Measurements from ENCODE around the gene SLC43A3. TPM values are rescaled to one million over a fixed set of nuclear protein-coding genes. Genes with fewer than 3 reads are reported as not detected.
"Not testable (repeated sequence)": the region's sequence is repeated elsewhere in the genome, so short reads cannot be mapped to it uniquely, and the experiment has no call there.

Gene SLC43A3
- total RNA-seq, 1 donor = 41.9 TPM

DNA sequence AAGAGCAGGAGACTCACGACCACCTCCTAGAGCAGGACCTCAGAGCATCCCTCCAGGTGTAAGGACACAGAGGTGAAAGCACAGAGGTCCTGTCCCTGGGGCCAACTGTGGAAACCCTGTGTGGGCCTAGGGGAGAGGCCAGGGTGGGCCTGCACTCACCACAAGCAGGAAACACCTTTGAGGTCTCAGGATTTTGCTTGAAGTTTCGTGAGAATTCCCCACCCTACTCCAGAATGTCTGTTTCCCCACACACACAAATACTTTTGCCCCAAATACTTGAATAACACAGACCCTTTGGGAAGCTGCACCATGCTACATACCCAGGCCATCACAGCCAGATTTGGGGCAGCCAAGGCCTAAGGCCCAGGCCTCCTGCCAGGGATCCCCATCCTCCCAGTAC lies 18.1 kb downstream of the SLC43A3 start:
- peaks cover 25% of the 10 kb centered on the region for H3K4me1 ChIP-seq (ENCODE audit: insufficient read depth, low read length)
- H3K9me3 ChIP-seq (ENCODE audit: low read depth, low read length) = no peaks in the 10 kb centered on the region
- no peaks in the 10 kb centered on the region for H3K27me3 ChIP-seq (ENCODE audit: insufficient read depth, low read length)
- no peak overlapping the region for H3K4me3 ChIP-seq (ENCODE audit: low read length)

DNA sequence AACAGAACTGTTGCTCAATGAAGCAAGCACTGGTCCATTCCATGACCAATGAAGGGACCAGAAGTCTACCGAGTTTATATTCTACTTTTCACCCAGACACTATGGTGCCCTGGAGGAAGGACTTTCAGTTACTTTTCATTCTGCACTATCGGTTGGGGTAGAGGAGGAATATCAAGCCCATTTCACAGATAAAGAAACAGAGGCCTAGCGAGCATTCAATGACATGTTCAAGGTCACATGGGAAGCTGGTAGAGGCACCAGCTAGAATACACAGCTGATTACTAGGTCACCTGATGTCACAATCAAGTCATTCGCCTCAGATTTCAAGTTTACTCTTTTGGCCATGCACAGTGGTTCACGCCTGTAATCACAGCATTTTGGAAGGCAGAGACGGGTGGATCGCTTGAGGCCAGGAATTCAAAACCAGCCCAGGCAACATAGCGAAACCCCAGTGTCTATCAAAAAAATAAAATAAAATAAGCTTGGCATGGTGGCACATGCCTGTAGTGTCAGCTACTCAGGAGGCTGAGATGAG lies 18.9 kb downstream of the SLC43A3 start:
- no peak overlapping the region for H3K4me3 ChIP-seq (ENCODE audit: low read length)
- H3K9me3 ChIP-seq (ENCODE audit: low read depth, low read length) = no peaks in the 10 kb centered on the region
- H3K27me3 ChIP-seq (ENCODE audit: insufficient read depth, low read length) = no peaks in the 10 kb centered on the region
- H3K4me1 ChIP-seq (ENCODE audit: insufficient read depth, low read length) = peaks cover 28% of the 10 kb centered on the region

GRCh38 chr11:57407010-57407920 lies 19.7 kb downstream of the SLC43A3 start:
- peaks cover 28% of the 10 kb centered on the region for H3K4me1 ChIP-seq (ENCODE audit: insufficient read depth, low read length)
- H3K4me3 ChIP-seq (ENCODE audit: low read length) = no peak overlapping the region
- no peaks in the 10 kb centered on the region for H3K9me3 ChIP-seq (ENCODE audit: low read depth, low read length)
- H3K27me3 ChIP-seq (ENCODE audit: insufficient read depth, low read length) = no peaks in the 10 kb centered on the region

DNA sequence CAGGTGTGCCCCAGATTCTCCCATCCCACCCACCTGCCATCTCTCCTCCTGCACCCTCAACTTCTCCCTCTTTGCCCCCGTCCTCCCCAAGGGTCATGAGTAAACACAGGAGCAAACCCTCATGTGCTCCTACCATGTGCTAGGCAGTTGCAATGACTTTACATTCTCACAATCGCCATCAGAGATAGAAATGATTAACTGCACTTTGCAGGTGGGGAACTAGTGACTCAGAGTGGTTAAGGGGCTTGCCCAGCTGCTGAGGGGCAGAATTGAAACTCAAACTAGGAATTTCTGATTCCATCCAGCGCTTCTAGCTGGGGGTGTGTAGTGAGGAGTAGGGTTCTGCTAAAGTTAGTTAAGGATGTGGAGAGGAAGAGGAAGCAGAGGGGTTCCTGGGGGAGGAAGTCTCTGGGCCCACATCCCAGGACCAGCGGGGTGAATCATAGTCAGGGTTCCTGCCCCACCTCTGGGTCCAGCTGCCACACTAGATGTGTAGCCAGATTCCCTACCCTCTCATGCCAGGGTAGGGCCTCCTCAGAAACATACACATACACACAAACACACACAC lies 20.5 kb downstream of the SLC43A3 start:
- no peaks in the 10 kb centered on the region for H3K9me3 ChIP-seq (ENCODE audit: low read depth, low read length)
- no peak overlapping the region for H3K4me3 ChIP-seq (ENCODE audit: low read length)
- peaks cover 28% of the 10 kb centered on the region for H3K4me1 ChIP-seq (ENCODE audit: insufficient read depth, low read length)
- no peaks in the 10 kb centered on the region for H3K27me3 ChIP-seq (ENCODE audit: insufficient read depth, low read length)

DNA sequence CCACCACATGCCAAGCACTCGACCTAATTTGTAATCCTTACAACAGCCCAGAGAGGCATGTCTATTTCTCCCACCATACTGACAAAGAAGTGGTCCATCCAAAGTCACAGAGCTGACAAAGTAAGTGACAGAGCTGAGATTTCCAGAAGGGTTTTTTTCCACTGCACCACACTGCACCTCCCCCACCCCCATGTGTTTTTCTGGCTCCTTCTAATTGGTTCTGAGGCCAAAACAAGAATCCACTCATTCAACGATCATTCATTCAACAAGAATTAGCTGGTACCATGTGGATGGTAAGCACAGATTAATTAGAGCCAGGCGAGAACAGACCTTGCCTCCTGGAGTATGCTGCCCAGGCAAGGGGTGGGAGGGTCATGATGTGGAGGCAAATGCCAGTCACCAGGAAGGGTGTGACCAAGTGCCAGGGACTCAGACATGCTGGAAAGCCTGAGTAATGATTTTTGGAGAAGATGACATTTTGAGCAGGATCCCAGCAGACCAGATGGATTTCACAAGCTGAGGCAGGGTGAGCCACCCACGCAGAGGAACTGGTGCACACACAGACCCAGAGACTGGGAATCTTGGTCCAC lies 21.6 kb downstream of the SLC43A3 start:
- Histone ChIP-seq H3K27me3 (ENCODE audit: insufficient read depth, low read length) (no peaks in the 10 kb centered on the region), H3K4me1 (ENCODE audit: insufficient read depth, low read length) (peaks cover 28% of the 10 kb centered on the region), H3K9me3 (ENCODE audit: low read depth, low read length) (no peaks in the 10 kb centered on the region), H3K4me3 (ENCODE audit: low read length) (no peak overlapping the region)

DNA sequence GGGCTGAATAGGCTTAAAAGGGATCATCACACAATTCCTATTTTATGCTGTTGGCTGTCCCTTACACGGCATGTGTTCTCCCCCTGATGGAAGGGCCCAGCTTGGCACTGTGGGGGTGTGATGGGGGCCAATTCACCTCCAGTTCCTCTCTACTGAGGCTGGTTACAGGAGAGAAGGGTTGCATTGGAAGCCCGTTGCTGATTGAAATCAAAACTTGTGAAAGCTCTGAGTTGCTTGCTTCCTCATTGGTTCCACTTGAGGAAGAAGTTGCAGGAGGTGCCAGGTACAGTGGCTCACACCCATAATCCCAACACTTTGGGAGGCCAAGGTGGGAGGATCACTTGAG lies 23.1 kb downstream of the SLC43A3 start:
- peaks cover 28% of the 10 kb centered on the region for H3K4me1 ChIP-seq (ENCODE audit: insufficient read depth, low read length)
- no peaks in the 10 kb centered on the region for H3K9me3 ChIP-seq (ENCODE audit: low read depth, low read length)
- no peaks in the 10 kb centered on the region for H3K27me3 ChIP-seq (ENCODE audit: insufficient read depth, low read length)
- no peak overlapping the region for H3K4me3 ChIP-seq (ENCODE audit: low read length)

DNA sequence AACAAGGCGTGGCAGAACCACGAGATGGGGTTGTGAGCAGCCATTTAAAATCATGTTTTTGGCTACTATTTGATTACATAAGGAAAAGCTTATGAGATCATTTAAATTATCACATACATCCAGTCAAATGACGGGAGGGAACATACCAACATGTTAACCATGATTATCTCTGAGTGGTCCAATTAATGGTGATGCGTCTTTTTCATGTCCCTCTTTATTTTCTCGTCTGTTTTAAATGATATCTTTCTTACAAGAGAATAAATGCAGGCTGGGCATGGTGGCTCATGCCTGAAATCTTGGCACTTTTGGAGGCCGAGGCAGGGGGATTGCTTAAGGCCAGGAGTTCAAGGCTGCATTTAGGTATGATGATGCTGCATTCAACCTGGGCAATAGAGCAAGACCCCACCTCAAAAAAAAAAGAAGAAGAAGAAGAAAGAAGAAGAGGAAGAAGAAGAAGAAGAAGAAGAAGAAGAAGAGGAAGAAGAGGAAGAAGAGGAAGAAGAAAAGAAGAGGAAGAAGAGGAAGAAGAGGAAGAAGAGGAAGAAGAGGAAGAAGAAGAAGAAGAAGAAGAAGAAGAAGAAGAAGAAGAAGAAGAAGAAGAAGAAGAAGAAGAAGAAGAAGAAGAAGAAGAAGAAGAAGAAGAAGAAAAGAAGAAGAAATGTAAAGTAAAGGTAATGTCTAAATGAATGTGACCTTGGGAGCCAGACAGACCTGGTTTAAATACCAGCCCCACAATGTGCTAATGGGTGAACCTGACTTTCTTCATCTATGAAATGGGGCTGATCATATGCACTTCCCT lies 23.7 kb downstream of the SLC43A3 start:
- H3K4me1 ChIP-seq (ENCODE audit: insufficient read depth, low read length) = peaks cover 28% of the 10 kb centered on the region
- not testable (repeated sequence) for H3K9me3 ChIP-seq (ENCODE audit: low read depth, low read length); H3K27me3 ChIP-seq (ENCODE audit: insufficient read depth, low read length); H3K4me3 ChIP-seq (ENCODE audit: low read length)

- Histone ChIP-seq H3K27me3 (ENCODE audit: insufficient read depth, low read length) (no peaks in the 10 kb centered on the region), H3K9me3 (ENCODE audit: low read depth, low read length) (no peaks in the 10 kb centered on the region), H3K4me1 (ENCODE audit: insufficient read depth, low read length) (peaks cover 25% of the 10 kb centered on the region), H3K4me3 (ENCODE audit: low read length) (no peak overlapping the region)
Observed at GRCh38 chr11:57402188-57403002, 24.5 kb downstream of the SLC43A3 start.

GRCh38 chr11:57399972-57400578 lies 26.8 kb downstream of the SLC43A3 start:
- no peaks in the 10 kb centered on the region for H3K9me3 ChIP-seq (ENCODE audit: low read depth, low read length)
- H3K27me3 ChIP-seq (ENCODE audit: insufficient read depth, low read length) = no peaks in the 10 kb centered on the region
- peaks cover 11% of the 10 kb centered on the region for H3K4me1 ChIP-seq (ENCODE audit: insufficient read depth, low read length)
- H3K4me3 ChIP-seq (ENCODE audit: low read length) = no peak overlapping the region

- no peaks in the 10 kb centered on the region for H3K27me3 ChIP-seq (ENCODE audit: insufficient read depth, low read length)
- no peaks in the 10 kb centered on the region for H3K9me3 ChIP-seq (ENCODE audit: low read depth, low read length)
- H3K4me3 ChIP-seq (ENCODE audit: low read length) = no peak overlapping the region
- peaks cover 11% of the 10 kb centered on the region for H3K4me1 ChIP-seq (ENCODE audit: insufficient read depth, low read length)
Observed at GRCh38 chr11:57399221-57399620, 27.7 kb downstream of the SLC43A3 start.

- no peaks in the 10 kb centered on the region for H3K9me3 ChIP-seq (ENCODE audit: low read depth, low read length)
- H3K4me1 ChIP-seq (ENCODE audit: insufficient read depth, low read length) = peaks cover 6% of the 10 kb centered on the region
- H3K27me3 ChIP-seq (ENCODE audit: insufficient read depth, low read length) = no peaks in the 10 kb centered on the region
- no peak overlapping the region for H3K4me3 ChIP-seq (ENCODE audit: low read length)
Observed at GRCh38 chr11:57397394-57397990, 29.4 kb downstream of the SLC43A3 start.

DNA sequence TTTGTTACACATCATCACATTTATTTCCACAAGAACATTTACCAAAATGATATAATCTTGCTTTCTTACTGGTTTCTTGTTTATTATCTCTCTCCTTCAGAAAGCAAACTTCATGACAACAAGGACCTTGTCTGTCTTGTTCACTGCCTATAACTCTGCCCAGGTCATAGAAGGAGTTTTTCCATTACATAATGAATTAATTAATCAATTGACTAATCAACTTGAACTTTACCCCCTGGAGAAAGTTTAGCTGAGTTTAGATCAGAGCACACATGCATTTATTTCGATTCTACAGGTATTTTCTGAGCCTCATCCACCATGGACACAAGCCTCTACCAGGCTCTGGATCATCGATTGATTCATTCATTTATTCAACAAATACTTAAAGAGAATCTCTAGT lies 30.2 kb downstream of the SLC43A3 start:
- no peak overlapping the region for H3K4me3 ChIP-seq (ENCODE audit: low read length)
- peaks cover 6% of the 10 kb centered on the region for H3K4me1 ChIP-seq (ENCODE audit: insufficient read depth, low read length)
- no peaks in the 10 kb centered on the region for H3K27me3 ChIP-seq (ENCODE audit: insufficient read depth, low read length)
- no peaks in the 10 kb centered on the region for H3K9me3 ChIP-seq (ENCODE audit: low read depth, low read length)

GRCh38 chr11:57395905-57396623 lies 30.9 kb downstream of the SLC43A3 start:
- no peaks in the 10 kb centered on the region for H3K9me3 ChIP-seq (ENCODE audit: low read depth, low read length)
- peaks cover 6% of the 10 kb centered on the region for H3K4me1 ChIP-seq (ENCODE audit: insufficient read depth, low read length)
- no peaks in the 10 kb centered on the region for H3K27me3 ChIP-seq (ENCODE audit: insufficient read depth, low read length)
- H3K4me3 ChIP-seq (ENCODE audit: low read length) = no peak overlapping the region

All from mononuclear cell (primary cell).